Activated CD8-positive, alpha-beta memory T cell treated with anti-CD3 and anti-CD28 coated beads, Interleukin-2, amount 50 U/mL, for 1 hour (primary cell): ENCODE results near the gene DYDC2.
"Not testable (repeated sequence)": the region's sequence is repeated elsewhere in the genome, so short reads cannot be mapped to it uniquely, and the experiment has no call there.

Source experiments
- DNase-seq: peaks from one replicate; pipeline ENCODE4 v3.0.0-alpha.2; 2020; ENCODE audit errors: extremely low read depth

The DYDC2 gene

GRCh38 chr10:80413271-80413996, 56.9 kb downstream of the DYDC2 start:
- no peak for DNase-seq

DNA sequence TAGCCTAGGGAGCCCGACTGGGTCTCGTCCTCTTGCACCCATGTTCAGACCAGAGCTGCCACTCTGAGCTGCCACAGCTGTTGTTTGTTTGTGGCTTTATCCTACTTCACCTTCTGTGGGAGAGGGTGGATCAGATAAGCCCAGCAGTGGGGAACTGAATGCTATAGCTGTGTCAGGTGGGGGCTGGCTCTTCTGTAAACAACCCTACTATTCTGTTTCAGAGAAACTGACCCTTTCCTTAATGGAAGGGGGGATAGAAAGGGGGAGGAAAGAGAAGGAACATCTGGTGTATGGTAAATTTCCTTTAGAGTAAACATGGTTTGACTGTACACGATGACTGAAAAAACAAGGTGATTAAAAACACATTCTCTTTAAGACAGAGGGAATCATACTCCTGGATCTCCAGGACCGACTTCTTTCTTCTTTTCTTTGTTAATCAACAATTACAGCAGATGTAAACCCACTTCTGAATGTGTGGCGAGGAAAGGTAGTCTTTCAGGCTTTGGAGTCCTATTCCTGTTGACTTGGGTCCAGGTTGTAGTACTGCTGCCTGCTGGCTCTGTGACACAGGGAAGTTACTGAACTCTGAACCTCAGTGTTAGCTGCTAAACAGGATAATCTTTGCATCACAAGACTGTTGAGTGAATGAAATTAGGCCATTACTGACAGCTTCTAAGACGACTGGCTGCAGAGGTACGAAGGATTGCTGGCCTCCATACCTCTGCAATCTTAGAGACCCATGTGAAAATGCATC, 57.7 kb downstream of the DYDC2 start:
- DNase-seq: no peak

DNA sequence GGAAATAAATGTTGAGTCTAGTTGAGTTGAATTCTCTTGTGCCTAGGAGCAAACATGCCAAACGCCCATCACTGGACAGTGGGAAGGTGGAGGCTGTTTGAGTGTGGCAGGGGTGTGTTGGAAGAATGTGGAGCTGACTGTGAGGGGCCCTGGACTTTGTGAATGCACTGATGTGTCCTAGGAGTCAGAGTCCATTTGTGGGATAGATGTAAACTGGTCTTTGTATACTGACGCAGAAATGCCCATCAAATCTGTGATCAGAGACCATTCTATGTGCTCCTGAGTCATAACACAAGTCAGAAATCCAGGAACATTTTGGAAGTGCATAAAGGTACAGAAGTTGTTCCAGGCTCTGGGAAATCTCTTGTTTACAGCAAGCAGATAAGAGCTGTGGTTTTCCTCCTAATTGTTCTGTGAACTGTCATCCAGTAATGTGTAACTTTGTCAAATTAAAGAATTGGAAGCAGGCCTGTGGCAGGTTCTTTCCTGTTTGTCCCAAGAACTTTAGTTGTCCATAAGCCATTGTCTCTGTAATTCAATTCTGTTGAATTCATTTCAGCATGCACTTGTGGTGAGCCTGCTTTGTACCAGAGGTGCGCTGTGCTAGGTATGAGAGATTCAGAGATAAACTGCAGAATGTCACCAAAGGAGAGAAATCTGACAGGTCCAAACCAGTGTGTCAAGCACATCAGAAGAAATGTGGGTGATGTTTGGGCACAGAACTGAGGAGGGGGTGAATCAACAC, 59.3 kb downstream of the DYDC2 start:
- no peak for DNase-seq

DNA sequence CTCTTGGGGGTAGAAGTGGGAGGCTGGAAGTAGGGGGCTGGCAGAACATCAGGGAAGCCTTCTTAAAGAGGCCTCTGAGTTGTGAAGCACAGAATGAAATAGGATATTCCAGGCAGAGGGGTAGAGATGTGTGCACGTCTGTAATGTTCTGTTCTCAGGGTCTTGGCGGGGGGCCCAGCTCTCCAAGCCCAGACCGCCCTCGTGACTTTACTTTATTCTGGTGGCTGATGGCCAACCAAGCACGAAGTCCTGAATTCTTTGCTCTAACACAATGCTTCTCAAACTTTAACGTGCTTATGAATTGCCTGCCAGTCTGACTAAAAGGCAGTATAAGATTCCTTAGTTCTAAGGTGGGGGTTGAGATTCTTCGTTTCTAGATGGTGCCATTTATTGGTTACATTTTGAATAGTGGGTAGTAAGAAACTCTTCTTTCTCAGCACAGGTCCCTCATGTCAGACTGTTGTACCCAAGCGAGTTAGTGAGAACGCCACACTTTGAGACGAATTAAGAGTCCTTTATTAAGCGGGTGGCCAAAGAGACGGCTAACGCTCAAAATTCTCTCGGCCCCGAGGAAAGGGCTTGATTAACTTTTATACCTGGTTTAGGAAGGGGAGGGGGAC, 60.0 kb downstream of the DYDC2 start:
- DNase-seq: no peak

- DNase-seq: not testable (repeated sequence)
These were observed 60.7 kb downstream of the DYDC2 start for GRCh38 chr10:80417256-80417655.
